ENCODE measurements around the gene SORD.
"Not testable (repeated sequence)": the region's sequence is repeated elsewhere in the genome, so short reads cannot be mapped to it uniquely, and the experiment has no call there.

GRCh38 chr15:45073602-45074001, 50.6 kb downstream of the SORD start:
- TF ChIP-seq POLR2A, EP300, CTCF (IDR thresholded peaks at IDR 0.05): not testable (repeated sequence)
